ENCODE data around the gene LAMC3. TPM values are rescaled to one million over a fixed set of nuclear protein-coding genes. Genes with fewer than 3 reads are reported as not detected.

Gene LAMC3
- total RNA-seq, 2 donors from 2014 or later: 16.7 to 41.2 TPM

DNA sequence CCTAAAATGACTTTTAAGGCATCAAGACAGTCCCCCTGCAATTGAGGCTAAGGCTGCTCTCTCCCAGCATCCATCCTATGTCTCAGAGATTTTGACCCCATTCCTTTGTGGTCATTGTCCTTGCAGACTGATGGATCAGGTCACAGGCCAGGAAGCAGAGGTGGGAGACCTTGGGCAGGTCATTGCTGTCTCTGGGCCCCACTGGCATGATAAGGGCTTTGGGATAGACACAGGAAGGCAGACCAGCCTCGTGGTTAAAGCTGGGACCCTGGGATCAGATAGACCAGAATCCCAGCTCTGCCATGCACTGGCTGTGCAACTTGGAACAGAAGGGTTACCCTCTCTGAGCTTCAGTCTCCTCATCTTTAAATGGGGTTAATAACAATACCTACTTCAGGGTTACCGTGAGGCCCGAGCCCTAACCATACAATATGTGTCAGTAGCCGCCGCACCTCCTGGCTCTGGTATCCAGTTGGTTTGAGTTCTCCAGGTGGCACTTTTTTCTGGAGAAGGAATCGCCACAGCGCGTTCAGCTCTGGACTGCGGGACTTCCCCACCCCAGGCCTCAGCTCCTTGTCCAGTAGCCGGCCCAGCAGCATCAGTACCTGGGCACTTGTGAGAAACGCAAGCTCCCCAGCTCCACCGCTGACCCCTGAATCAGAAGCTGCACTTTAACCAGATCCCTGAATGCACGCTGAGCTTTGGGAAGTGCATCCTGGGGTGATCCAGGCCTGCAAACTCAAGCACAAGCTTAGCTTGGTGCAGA is 21.4 kb downstream of the LAMC3 start:
- Mint-ChIP-seq H3K4me3 (no peak overlapping the region), H3K36me3 (ENCODE audit: low read depth) (peaks cover 6% of the 10 kb centered on the region), H3K27me3 (ENCODE audit: insufficient read depth) (no peaks in the 10 kb centered on the region), H3K4me1 (no peaks in the 10 kb centered on the region), H3K9me3 (no peaks in the 10 kb centered on the region), H3K27ac (no peak overlapping the region)
- Histone ChIP-seq H3K27me3 (ENCODE audit: control insufficient read depth, insufficient read depth, low read length, poor library complexity, severe bottlenecking) (no peaks in the 10 kb centered on the region), H3K9me3 (ENCODE audit: control insufficient read depth, low read length) (no peaks in the 10 kb centered on the region), H3K9ac (ENCODE audit: extremely low read depth, low read length, poor library complexity, severe bottlenecking) (no peak overlapping the region), H3K36me3 (ENCODE audit: control insufficient read depth, insufficient read depth, low read length) (no peaks in the 10 kb centered on the region), H3K4me3 (ENCODE audit: low read length) (no peak overlapping the region), H3K27ac (ENCODE audit: low read depth, low read length) (peak overlapping the region; percentile 17), H3K4me1 (ENCODE audit: control insufficient read depth, insufficient read depth, low read length) (no peaks in the 10 kb centered on the region)
- WGBS, 2 experiments (ENCODE audit: insufficient coverage in 1 of 2, insufficient read length in 1 of 2): 89 to 91% methylated on average over 11 to 13 of the region's 13 CpGs
- TF ChIP-seq, protein P1, sequence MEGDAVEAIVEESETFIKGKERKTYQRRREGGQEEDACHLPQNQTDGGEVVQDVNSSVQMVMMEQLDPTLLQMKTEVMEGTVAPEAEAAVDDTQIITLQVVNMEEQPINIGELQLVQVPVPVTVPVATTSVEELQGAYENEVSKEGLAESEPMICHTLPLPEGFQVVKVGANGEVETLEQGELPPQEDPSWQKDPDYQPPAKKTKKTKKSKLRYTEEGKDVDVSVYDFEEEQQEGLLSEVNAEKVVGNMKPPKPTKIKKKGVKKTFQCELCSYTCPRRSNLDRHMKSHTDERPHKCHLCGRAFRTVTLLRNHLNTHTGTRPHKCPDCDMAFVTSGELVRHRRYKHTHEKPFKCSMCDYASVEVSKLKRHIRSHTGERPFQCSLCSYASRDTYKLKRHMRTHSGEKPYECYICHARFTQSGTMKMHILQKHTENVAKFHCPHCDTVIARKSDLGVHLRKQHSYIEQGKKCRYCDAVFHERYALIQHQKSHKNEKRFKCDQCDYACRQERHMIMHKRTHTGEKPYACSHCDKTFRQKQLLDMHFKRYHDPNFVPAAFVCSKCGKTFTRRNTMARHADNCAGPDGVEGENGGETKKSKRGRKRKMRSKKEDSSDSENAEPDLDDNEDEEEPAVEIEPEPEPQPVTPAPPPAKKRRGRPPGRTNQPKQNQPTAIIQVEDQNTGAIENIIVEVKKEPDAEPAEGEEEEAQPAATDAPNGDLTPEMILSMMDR (conservative IDR thresholded peaks at IDR 0.05): no peak
- DNase-seq: no peak

- WGBS, 2 experiments (ENCODE audit: insufficient coverage in 1 of 2, insufficient read length in 1 of 2): 87 to 88% methylated on average over 9 to 17 of the region's 17 CpGs
- no peak overlapping the region for H3K9ac ChIP-seq (ENCODE audit: extremely low read depth, low read length, poor library complexity, severe bottlenecking)
- H3K4me1 ChIP-seq (ENCODE audit: control insufficient read depth, insufficient read depth, low read length): no peaks in the 10 kb centered on the region
- Mint-ChIP-seq H3K4me3 (no peak overlapping the region), H3K27me3 (ENCODE audit: insufficient read depth) (no peaks in the 10 kb centered on the region), H3K36me3 (ENCODE audit: low read depth) (peaks cover 6% of the 10 kb centered on the region), H3K27ac (peak overlapping the region; percentile 17), H3K4me1 (no peaks in the 10 kb centered on the region), H3K9me3 (no peaks in the 10 kb centered on the region)
- no peaks in the 10 kb centered on the region for H3K9me3 ChIP-seq (ENCODE audit: control insufficient read depth, low read length)
- DNase-seq: no peak
- H3K27me3 ChIP-seq (ENCODE audit: control insufficient read depth, insufficient read depth, low read length, poor library complexity, severe bottlenecking): no peaks in the 10 kb centered on the region
- no peaks in the 10 kb centered on the region for H3K36me3 ChIP-seq (ENCODE audit: control insufficient read depth, insufficient read depth, low read length)
- TF ChIP-seq, protein P1 (conservative IDR thresholded peaks at IDR 0.05): no peak
- peak overlapping the region; percentile 17 for H3K27ac ChIP-seq (ENCODE audit: low read depth, low read length)
- no peak overlapping the region for H3K4me3 ChIP-seq (ENCODE audit: low read length)
Observed at GRCh38 chr9:131031005-131031641, 22.1 kb downstream of the LAMC3 start.

DNA sequence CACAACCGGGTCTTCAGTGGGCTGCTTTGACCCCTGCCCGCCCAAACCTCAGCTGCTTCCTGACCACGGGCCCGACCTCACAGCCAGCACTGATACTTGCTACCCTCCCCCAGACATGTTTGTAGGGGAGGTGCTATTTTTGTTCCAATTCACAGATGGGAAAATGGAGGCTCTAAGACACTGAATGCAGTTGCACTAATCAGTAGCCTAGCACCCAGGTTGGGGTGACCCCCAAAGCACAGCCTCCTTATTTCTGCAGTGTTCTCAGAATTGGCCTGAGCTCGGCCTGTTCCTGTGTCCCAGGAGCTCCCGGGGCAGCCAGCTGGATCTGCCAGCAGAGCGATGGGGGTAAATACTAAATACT is 22.6 kb downstream of the LAMC3 start:
- WGBS, 2 experiments (ENCODE audit: insufficient coverage in 1 of 2, insufficient read length in 1 of 2): 94% methylated on average over 2 to 7 of the region's 7 CpGs
- no peak overlapping the region for H3K9ac ChIP-seq (ENCODE audit: extremely low read depth, low read length, poor library complexity, severe bottlenecking)
- Mint-ChIP-seq H3K9me3 (no peaks in the 10 kb centered on the region), H3K4me1 (no peaks in the 10 kb centered on the region), H3K4me3 (no peak overlapping the region), H3K27ac (peak overlapping the region; percentile 17), H3K36me3 (ENCODE audit: low read depth) (peaks cover 6% of the 10 kb centered on the region), H3K27me3 (ENCODE audit: insufficient read depth) (no peaks in the 10 kb centered on the region)
- H3K27me3 ChIP-seq (ENCODE audit: control insufficient read depth, insufficient read depth, low read length, poor library complexity, severe bottlenecking): no peaks in the 10 kb centered on the region
- H3K4me1 ChIP-seq (ENCODE audit: control insufficient read depth, insufficient read depth, low read length): no peaks in the 10 kb centered on the region
- no peak for DNase-seq
- TF ChIP-seq, protein P1 (conservative IDR thresholded peaks at IDR 0.05): no peak
- no peaks in the 10 kb centered on the region for H3K36me3 ChIP-seq (ENCODE audit: control insufficient read depth, insufficient read depth, low read length)
- H3K27ac ChIP-seq (ENCODE audit: low read depth, low read length): no peak overlapping the region
- no peak overlapping the region for H3K4me3 ChIP-seq (ENCODE audit: low read length)
- no peaks in the 10 kb centered on the region for H3K9me3 ChIP-seq (ENCODE audit: control insufficient read depth, low read length)

Data from endodermal cell (in vitro differentiated cells).